ENCODE measurements around the gene PRPF6.

The PRPF6 gene

DNA sequence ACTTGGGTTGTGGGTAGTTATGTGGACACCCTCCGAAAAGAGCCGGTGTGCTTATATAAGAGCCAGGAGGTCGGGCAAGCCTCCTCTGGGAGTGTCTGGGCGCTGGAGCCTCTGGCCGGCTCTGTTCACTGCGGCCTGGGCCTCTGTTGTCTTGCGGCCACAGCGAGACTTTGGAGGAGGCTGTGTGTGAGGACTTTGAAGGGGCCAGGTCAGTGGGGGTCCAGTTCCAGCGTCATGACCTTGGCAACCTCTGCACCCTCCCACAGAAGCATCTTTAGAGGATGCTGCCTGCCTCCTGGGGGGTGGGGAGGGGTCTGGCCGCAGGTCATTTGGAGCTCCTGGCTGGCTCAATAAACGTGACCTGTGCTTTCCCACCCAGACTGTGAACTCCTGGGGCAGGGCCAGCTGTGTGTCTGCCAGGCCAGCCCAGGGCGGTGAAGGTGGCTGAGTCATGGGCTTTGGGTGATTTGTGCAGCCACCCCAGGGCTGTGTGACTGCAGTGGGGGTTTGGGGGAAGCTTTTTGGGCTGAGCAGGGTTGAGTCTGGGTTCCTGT is 83.3 kb downstream of the PRPF6 start:
- no peak for DNase-seq (ENCODE audit: low read depth)

DNA sequence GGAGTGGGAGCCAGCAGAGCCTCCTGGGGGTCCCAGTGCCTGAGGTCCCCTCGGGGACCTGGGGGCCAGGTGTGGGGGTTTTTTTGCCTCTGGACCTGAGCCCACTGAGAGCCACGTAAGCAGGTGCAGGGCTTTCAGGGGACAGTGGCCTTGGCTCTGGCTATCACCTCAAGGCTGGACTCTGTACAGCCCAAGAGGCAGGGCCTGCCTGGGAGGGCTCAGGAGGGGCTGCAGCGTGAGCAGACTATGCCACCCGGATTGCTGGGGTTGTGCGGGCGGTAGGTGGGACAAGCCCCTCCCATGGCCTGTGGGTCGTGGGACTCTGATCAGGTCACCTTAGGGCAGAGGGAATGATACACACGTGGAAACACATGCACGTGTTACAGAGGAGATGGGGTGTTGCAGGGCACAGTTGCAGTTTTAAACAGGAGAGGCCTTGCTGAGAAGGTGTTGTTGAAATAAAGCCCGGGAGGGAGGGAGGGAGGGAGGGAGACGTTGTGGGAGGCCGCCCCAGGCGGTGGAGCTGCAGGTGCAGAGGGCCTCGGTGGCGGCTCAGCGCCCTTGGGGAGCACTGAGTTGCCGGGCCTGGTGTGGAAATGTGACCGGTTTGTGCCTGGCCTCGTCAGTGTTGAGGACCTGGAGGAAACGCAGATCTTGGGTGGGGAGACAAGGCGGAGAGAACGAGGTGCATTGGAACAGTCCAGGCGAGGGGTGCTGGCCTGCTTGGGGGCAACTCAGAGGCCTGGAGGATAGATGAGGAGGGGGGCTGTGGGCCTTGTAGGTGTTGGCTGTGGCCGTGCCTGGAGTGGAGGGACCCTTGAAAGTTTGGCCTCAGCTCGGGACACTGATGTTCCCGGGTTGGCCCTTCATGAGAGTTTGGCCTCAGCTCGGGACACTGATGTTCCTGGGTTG is 84.4 kb downstream of the PRPF6 start:
- DNase-seq (ENCODE audit: low read depth), result no peak

DNA sequence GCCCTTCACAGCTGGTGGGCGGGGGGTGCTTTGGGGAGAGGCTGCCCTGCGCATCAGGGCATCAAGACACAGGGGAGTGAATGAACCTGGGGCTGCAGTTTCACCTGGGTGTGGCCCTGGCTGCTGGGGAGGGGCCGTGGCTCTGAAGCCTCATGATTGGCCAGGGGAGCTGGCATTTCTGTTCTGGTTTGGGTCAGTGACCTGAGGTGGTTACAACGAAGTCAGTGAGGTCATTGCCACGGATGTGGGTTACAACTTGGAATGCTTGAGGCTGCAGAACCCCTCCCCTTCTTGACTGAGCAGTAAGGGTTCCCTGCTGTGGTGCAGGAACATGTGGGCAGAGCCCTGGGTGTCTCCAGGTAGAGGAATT is 85.0 kb downstream of the PRPF6 start:
- no peak for DNase-seq (ENCODE audit: low read depth)

DNA sequence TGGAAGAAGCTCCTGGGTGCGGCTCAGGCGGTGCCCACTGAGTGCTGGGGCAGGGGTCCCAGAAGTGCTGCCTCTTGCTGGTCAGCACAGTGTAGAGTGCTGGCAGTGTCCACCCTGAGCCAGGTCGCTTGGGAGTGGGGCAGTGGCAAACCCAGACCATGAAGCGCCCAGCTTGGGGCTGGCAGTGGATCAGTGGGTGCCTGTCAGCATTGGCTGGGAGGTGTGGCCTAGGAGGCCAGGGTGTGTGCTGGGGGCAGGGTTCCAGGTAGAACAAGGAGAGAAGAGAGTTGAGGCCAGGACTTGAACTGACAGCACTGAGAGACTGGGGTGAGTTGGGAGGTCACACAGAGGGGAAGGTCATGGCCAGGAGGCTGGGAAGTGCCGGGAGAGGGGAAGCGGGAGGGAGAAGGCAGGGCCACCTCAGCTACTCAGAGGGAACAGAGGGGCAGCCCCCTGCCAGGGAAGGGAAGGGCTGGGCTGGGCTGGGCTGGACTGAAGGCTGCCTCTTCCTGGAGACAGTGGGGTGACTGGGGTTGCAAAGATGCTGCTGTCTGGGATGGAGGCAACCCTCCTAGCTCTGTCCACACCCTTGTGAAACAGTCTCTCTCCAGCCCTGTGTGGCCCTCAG is 86.2 kb downstream of the PRPF6 start:
- no peak for DNase-seq (ENCODE audit: low read depth)

GRCh38 chr20:64067733-64068307 is 86.9 kb downstream of the PRPF6 start:
- DNase-seq (ENCODE audit: low read depth), result no peak

- no peak for DNase-seq (ENCODE audit: low read depth)
Observed at GRCh38 chr20:64068386-64069208, 87.7 kb downstream of the PRPF6 start.

GRCh38 chr20:64069209-64069613 is 88.3 kb downstream of the PRPF6 start:
- DNase-seq (ENCODE audit: low read depth), result no peak

DNA sequence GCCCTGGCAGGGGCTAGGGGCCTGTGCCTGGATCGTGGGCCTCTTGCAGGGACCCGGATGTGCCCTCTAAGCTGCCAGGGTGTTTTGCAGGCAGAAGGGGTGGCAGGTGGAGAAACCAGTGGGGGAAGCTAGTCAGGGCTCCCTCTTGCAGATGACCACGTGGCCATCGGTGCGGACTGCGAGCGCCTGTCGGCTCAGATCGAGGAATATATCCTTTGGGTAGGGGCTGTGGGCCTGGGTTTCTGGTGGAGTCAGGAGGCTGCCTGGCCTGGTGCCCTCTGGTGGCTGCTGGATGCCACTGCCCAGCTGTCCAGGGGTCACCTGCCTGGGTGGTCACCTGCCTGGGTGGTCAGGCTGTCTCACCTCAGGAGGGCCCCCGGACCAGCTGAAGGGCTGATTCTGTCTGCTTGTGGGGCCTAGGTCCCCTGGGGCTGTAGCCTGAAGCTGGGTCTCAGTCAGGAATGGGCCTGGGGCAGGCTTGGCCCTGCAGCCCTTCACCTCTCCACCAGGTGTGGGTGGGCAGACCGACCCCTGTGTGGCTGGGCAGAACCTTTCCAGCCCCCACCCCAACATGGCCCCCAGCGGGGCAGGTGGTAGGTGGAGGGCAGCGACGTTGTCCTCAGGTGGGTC is 88.8 kb downstream of the PRPF6 start:
- no peak for DNase-seq (ENCODE audit: low read depth)

- no peak for DNase-seq (ENCODE audit: low read depth)
Observed at GRCh38 chr20:64070244-64070993, 89.5 kb downstream of the PRPF6 start.

DNA sequence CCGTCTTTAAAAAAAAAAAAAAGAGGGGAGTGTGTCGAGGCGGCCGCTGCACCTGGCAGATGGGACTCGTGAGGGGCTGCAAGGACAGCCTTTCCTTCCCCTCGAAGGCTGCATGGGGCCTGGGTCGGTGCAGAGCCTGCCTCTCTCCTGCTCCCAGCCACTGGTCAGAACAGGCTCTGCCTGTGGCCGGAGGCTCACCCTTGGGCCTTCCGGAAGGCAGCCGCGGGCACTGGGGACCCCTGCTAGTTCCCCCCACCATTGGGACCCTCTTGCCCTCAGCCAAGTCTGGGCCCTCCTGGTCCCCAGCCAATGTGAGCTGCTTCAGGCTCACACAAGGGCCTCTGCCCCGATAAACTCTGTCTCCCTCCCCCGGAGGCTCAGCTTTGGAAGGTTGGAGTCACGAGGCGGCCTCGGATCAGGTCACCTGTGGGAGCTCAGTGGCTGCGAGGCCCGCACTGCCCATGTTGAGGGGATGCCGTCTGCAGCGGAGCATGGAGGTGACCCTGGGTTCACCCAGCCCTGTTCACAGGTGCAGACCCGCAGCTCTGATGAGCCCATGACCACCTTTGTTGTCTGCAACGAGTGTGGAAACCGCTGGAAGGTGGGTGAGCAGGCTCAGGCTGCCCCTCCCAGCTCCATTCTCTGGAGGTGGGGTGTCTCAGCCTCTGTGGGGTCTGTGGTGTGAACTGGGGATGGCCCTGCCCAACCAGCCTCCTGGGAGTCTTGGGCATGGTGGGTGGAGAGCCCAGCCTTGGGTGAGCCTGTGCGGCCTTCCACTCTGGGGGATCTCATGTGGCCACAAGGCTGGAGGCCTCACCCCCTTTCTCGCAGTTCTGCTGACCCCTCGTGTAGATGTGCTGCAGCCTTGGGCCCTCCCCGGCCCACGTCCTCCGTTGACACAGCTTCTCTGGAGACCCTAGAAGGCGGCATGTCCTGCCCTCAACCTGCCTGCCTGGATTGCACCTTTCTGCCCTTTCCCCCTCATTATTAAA is 90.7 kb downstream of the PRPF6 start:
- no peak for DNase-seq (ENCODE audit: low read depth)

- no peak for DNase-seq (ENCODE audit: low read depth)
Observed at GRCh38 chr20:64072498-64073063, 91.6 kb downstream of the PRPF6 start.

DNA sequence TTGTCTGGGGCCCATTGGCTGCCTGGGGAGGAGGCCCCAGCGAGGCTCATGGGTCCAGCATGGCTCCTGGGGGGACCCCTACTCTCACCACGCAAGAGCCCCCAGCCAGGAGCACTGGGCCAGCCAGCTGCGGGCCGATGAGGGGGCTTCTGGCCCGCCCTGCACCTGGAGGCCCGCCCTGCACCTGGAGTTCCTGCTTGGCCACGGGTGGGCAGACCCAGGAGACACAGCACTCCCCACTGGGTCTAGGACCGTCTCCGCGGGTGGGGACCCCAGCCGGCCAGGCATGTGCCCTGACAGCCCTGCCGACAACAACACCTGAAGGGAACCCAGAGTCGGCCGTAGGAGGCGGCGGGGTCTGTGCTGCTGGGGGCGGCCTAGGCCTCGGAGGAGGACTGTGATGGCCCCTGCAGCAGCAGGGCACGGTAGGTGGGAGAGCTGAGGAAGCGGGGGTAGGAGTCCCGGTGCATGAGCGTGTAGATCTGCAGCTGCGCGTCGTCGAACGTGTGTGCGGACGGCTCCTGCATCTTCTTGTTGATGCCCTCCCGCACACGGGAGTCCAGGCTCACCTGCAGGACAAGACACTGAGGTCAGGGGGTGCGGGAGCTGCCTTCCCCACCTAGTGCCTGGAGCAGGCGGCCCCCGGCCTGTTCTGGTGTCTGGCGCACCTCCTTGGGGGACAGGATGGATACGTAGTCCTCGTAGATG is 92.7 kb downstream of the PRPF6 start:
- no peak for DNase-seq (ENCODE audit: low read depth)

GRCh38 chr20:64074184-64074789 is 93.4 kb downstream of the PRPF6 start:
- DNase-seq (ENCODE audit: low read depth), result no peak

DNA sequence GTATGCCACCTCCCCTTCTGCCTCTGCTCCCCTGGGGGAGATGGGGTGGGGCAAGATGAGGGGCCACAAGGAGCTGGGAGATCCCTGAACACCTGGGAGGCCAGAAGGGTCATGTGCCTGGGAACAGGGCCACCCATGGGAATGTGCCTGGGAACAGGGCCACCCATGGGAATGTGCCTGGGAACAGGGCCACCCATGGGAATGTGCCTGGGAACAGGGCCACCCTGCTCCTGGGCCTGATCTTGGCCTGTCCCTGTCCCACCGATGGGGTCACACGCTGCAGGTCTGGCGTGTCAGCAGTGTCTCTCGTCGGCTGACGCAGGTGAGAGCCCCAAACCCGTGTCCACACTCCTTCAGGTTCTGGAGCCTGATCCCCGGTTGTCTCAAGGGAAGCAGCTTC is 94.0 kb downstream of the PRPF6 start:
- no peak for DNase-seq (ENCODE audit: low read depth)

- DNase-seq (ENCODE audit: low read depth), result no peak
Observed at GRCh38 chr20:64075556-64075955, 94.6 kb downstream of the PRPF6 start.

DNA sequence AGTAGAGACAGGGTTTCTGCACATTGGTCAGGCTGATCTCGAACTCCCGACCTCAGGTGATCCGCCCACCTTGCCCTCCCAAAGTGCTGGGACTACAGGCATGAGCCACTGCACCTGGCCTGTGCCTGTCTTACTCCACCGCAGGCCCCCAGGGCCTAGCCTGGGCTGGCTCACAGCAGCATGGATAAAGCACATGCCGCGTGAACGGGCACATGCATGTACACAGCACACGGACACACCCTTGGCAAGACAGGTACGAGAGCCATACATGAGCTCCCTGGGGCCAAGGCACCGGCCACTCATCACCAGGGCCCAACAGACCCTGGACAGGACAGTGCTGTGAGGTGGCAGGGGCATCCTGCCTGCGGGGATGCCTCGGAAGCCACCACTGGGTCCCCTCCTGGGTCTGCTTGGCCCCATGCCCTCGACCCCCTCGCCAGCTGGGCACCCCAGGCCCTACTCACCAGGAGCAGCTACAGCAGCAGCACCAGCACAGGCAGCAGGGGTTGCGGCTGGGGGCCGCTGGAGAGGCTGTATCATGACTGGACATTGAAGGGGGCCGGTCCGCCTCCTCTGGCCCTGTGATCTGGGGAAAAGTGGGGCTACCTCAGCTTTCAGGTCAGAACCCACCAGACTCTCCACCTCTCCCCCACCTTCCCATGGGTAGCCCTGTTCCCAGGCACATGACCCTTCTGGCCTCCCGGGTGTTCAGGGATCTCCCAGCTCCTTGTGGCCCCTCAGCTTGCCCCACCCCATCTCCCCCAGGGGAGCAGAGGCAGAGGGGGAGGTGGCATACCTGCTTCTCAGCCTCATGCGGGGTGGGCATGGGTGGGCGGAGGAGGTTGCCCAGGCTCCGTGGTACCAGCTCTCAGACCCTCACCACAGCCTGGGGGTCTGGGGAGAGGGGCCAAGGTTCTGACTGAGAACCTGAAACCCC is 95.4 kb downstream of the PRPF6 start:
- no peak for DNase-seq (ENCODE audit: low read depth)

- no peak for DNase-seq (ENCODE audit: low read depth)
Observed at GRCh38 chr20:64077094-64077493, 96.2 kb downstream of the PRPF6 start.

All from activated T-cell treated with anti-CD3 and anti-CD28 coated beads for 1 hour (primary cell).